HuH-7 (cell line): ENCODE measurements around the gene KDM5C.
"Not testable (repeated sequence)": the region's sequence is repeated elsewhere in the genome, so short reads cannot be mapped to it uniquely, and the experiment has no call there.

Source experiments
- DNase-seq: peaks from one replicate; pipeline ENCODE4 v3.0.0; 2011; ENCODE audit warnings: low spot score

KDM5C gene

DNA sequence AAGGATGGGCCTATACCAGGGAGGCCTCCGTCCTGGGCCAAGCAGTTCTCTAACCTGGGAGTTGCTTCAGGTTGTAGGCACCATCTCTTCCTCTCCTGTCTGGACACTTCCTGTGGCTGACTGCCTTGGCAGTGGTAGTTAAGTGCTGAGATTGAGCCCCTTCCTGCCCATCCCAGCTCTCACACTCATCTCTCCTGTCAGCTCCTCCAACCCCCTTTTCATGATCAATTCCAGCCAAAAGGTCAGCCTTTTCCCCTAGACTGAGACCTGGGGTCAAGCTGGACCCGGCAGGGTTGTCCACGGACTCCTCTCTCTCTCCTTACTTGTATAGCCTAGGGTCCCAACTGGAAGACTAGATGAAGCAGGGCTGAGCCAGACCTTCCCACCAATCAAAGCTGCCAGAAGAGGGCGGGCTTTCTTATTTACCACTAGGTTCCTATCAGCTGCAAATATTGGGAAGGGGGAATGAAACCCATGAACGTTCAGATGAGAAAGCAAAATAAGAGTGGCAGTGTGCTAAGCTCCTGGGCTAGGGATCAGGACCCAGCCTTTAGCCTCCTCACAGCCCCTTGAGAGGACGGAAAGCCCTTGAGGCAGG, 34.5 kb downstream of the KDM5C start:
- peak; percentile 51 for DNase-seq

DNA sequence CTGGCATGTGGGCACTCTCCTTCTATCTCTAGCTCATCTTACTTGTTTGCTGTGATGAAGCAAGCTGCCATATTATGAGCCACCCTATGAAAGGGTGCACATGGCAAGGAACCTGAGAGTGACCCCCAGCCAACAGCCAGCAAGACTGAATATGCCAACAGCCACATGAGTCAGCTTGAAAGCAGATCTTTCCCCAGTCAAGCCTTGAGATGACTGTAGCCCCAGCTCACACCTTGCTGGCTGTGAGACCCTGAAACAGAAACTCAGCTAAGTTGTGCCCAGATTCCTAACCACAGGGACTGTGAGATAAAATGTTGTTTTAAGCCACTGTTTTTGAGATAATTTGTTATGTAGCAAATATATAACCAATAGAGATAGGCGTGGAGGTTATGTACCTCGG, 36.2 kb downstream of the KDM5C start:
- DNase-seq, result no peak

DNA sequence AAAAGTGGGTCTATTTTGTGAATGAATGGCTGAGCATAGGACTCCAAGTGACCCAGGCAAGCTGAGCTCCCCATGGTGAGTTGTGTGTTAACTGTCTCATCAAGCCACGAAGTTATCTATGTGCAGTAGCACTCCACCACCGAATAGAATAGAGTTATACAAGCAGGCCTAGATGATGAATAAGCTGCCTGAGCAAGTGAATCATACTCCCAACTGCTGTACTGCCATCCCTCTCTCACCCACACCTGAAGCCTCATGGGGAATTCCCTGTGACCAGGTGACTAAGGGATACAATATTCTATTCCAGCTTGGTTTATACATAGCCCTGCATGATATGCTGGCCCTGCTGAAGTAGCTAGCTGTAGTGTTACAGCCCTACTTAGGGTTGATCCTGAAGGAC, 38.7 kb downstream of the KDM5C start:
- DNase-seq, result no peak

DNA sequence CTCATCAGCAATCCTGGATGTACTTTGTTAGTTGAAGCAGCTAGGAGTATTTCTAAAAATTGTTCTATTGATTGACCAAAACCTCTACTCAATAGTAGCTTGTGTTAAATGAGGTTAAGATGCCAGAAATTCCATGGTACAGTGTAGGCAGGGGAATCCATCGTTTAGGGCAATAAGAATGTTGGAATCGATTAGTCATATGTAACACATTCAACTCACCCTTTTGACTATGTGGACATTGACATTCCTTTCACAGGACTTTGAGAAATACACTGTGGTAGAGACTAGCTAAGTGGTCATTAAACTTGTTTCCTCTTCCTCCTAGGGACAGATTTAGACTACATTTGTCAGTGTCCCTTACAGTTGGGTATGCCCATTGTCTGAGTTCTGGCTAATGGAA, 40.2 kb downstream of the KDM5C start:
- DNase-seq, result no peak

DNA sequence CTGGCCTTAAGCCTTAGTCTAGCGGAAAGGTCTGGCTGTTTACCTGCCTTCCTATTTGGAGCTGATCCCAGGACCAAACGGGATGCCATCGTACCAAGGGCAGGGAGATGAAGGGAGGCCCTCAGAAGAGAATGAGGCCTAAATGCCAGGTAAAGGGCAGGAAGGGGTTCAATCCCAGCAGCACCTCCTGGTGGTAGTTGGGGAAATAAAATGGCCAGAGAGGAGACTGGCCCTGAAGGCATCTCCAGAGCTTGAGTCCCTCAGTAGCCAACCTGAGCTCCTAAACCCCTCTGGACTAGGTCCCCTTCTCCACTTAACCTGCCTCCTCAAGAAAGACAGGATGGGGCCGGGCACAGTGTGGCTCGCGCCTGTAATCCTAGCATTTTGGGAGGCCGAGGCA, 53.7 kb downstream of the KDM5C start:
- DNase-seq, result no peak

DNA sequence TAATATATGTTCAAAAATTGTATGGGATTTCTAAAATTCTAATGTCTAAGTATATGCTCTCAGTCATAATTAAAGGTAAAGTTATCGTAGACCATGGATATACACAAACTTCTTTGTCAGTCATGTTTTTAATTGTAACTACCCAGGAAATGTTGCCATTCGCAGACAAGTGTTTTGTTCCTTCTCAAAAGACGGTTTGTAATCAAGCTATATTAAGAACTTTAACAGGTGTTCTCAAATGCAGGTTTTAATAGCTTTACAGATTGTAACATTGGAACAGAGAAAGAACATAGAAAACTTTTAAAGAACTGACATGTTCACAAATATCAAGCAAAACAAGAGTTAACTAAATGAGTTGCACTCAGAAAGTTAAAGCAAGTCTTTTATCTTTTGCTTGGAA, 58.9 kb downstream of the KDM5C start:
- no peak for DNase-seq

DNA sequence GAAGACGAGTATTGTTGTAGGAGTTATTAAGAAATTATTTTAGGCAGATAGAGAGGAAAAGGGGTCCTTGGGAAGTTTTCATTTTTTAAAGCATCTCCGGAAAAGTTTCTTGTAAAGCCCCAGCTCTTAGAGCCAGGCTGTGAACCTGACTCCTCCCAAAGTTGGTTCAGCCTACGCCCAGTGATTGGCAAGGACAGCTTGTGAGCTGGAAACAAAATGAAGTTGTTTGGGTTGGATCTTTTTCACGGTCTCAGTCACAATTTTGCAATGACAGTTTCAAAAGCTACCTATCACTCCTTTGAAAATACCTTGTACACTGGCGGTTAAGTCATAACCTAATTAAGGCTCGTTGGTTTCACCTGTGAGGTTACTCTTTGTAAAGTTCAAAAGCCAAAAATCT, 60.4 kb downstream of the KDM5C start:
- DNase-seq, result not testable (repeated sequence)

DNA sequence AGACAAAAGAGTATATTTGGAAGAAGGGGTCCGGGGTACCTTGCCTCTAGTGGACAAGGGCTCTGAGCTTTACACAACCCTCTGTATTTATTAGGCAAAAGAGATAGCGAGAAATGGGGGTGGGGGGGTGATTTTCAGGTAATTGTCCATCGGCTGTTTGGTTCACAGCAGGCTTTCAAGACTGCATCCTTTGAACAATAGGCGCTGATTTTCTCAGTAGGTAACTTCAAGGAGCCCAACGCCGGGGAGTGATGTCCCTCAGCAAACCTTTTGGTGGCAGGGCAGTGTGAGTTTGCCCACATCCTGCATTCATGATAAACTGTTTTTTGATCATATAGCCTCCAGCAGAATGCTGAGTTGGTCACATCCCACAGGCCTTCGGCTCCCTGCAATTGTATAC, 61.6 kb downstream of the KDM5C start:
- no peak for DNase-seq

DNA sequence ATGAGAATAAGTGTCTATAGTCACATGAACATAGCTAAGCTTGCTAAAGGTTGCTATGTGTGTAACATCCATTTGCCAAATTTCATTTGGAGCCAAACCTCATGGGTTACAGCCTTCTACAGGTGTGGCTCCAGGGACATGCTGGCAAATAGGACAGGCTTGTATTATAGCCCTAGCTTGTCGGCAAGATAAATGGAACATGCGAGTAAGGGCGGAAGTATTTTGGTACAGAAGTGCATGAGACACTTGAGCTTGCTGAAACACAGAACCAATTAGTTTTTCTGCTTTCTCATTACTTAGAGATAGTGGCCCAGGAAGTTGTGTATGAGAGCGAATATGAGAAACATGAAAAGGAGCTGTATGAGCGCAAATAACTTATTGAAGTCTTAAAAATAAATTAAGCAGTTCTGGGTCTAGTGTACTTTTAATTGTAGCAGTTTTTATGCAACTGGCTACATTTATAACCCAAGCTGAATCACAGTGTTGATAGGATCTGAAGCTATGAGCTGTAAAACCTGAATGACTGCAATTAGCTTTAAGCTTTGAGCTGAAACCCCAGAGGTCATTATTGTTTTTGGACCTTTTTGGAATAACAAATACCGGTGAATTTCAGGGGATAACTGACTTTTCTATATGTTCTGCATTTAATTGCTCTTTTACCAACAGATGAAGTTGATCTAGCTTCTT, 64.6 kb downstream of the KDM5C start:
- no peak for DNase-seq

DNA sequence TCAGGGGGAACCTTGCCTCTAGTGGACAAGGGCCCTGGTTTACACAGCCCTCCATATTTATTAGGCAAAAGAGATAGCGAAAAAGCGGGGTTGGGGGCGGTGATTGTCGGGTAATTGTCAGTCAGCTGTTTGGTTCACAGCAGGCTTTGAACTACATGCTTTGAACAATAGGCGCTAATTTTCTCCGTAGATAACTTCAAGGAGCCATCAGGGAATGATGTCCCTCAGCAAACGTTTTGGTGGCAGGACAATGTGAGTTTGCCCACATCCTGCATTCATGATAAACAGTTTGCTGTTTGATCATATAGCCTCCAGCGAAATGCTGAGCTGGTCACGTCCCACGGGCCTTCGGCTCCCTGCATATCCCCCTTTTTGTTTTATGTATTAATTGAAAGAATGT, 65.8 kb downstream of the KDM5C start:
- no peak for DNase-seq

DNA sequence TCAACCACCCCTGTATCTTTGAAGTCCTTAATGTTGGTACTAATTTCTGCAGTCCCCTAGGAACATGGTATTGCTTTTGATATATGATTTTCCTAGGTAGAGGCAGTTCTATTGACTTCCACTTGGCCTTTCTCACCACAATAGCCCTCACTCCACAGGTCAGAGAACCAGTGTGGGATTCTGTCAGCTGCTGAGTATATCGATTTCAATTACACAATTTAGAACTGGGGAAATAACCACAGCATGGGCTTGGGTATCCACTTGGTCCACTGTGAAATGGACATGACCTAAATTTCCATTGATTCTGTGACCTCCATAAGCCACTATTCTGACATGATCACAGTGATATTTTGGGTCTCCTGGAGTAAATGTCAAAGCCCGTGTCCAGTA, 68.8 kb downstream of the KDM5C start:
- DNase-seq, result no peak

DNA sequence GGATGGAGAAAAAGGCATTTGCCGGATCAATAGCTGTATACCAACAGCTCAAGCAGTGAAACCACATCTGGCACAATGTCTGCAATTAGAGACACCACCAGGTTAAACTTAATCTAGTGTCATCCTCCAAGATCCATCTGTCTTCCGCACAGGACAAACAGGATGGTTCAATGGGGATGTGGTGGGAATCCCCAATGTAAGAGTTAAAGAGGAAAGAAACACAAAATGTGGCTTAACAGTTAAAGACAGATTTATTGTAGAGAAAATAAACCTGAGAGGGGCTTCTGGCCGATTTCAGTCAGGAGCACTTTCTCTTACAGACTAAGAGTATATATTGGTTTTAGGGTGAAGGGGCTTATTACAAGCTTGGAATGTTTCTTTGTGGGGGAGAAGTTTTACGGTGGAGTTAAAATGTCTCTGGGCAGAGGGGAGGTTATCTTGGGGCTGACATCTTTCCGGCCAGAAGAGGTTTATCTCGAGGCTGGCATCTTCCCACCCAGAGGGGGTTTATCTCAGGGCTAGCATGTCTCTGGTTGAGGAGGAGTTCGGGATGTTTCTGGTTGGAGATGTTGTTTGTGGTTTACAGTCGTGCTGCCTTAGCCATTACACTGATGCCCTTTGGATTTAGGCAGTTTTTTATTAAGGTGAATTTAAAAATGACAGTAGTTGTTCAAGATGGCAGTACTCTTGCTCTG, 69.3 kb downstream of the KDM5C start:
- no peak for DNase-seq

DNA sequence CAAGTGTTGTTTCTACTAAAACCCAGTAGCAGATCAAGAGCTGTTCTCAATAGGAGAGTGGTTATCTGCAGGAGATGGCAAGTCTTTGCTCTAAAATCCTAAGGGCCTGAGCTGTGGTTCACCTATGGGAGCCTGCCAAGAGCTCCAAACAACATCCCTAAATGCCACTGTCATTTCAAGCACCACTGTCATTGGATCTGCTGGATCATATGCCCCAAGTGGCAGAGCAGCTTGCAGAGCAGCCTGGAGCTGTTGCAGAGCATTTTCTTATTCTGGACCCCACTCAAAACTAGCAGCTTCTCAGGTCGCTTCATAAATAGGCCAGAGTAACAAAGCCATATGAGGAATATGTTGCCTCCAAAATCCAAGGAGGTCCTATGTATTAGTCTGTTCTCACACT, 71.4 kb downstream of the KDM5C start:
- no peak for DNase-seq
